ENCODE measurements around the gene N4BP2L1. TPM values are rescaled to one million over a fixed set of nuclear protein-coding genes. Genes with fewer than 3 reads are reported as not detected.
A peak's percentile ranks its signal among the peaks of the same experiment; 100 is the strongest.

The N4BP2L1 gene
- total RNA-seq, 4 donors from 2014 or later: 7.4 to 44.1 (median 21.5) TPM

DNA sequence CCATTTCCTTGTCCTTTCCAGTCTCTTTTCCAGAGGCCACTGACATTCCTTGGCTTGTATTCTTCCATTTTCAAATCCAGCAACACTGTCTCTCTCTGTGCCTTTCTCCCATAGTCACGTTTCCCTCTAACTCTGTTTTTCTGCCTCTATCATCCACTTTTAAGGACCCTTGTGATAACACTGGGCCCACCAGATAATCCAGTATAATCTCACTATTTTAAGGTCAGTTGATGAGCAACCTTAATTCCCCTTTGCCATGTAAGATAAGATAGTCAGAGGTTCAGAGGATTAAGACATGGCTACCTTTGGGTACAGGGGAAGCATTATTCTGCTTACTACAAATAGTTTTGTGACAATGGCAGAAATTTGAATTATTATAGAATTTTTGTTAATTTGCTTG lies 45.7 kb upstream of the N4BP2L1 start:
- Histone ChIP-seq H3K27me3 (no peaks in the 10 kb centered on the region), H3K9me3 (no peaks in the 10 kb centered on the region), H3K4me3 (no peak overlapping the region), H3K36me3 (no peaks in the 10 kb centered on the region), H3K27ac (no peak overlapping the region), H3K4me1 (peaks cover 0 to 3% of the 10 kb centered on the region in 2 donors)
- intact Hi-C loops (cut with DNase I; ENCODE audit: low total_unique reads): no loop called here
- TF ChIP-seq CTCF (IDR thresholded peaks at IDR 0.05): no peak
- no peak for TF ChIP-seq POLR2A (IDR thresholded peaks at IDR 0.05)
- DNase-seq: no peak

- no peak for DNase-seq
- Histone ChIP-seq H3K9me3 (no peaks in the 10 kb centered on the region), H3K4me3 (no peak overlapping the region), H3K36me3 (no peaks in the 10 kb centered on the region), H3K27me3 (no peaks in the 10 kb centered on the region), H3K27ac (peak overlapping the region; percentile 3 to 68), H3K4me1 (peaks cover 0 to 3% of the 10 kb centered on the region in 2 donors)
- intact Hi-C loops (cut with DNase I; ENCODE audit: low total_unique reads): no loop called here
- TF ChIP-seq POLR2A (IDR thresholded peaks at IDR 0.05) (no peak), CTCF (IDR thresholded peaks at IDR 0.05) (no peak)
These were observed 44.3 kb upstream of the N4BP2L1 start for GRCh38 chr13:32472194-32472621.

DNA sequence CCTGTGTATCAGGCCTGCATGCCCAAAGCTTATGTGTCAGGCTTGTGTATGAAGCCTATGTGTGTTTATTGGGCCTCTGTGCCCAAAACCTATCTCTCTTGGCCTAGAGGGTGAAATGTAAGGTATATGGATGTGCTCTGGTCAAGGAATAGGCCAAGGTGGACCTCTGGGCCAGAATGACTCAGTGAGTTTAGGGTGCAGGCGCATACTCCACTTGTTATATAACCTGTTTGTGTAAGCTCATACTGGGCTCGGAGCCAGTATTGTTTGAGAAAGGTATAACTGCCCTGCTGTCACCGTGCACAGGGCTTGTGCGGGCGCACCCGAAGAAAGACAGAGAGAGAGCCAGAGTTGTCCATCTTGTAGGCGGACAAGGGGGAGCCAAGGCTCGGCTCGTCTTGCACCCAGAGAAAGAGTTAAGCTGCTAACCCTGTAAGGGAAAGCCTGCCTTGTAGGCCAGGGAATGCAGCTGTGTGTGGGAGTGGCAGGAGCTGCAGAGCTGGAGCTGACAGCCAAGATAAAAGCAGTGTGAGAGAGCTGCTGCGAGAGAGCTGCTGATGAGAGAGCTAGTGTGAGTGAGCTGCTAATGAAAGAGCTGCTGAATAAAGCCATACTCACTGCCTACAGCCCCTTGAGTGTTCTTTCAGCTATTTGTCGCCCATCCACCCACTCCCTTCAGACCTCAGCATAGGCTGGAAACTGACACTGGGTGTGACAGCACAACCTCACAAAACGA lies 43.4 kb upstream of the N4BP2L1 start:
- TF ChIP-seq POLR2A (IDR thresholded peaks at IDR 0.05) (no peak), CTCF (IDR thresholded peaks at IDR 0.05) (no peak)
- Histone ChIP-seq H3K9me3 (no peaks in the 10 kb centered on the region), H3K27me3 (no peaks in the 10 kb centered on the region), H3K27ac (peak overlapping the region; percentile 3 to 68), H3K36me3 (no peaks in the 10 kb centered on the region), H3K4me1 (peaks cover 0 to 3% of the 10 kb centered on the region in 2 donors), H3K4me3 (no peak overlapping the region)
- intact Hi-C loops (cut with DNase I; ENCODE audit: low total_unique reads): no loop called here
- peak; percentile 47 to 75 for DNase-seq

- H3K27ac ChIP-seq: no peak overlapping the region
- no peaks in the 10 kb centered on the region for H3K27me3 ChIP-seq
- H3K9me3 ChIP-seq: no peaks in the 10 kb centered on the region
- intact Hi-C loops (cut with DNase I; ENCODE audit: low total_unique reads): no loop called here
- H3K4me3 ChIP-seq: no peak overlapping the region
- H3K4me1 ChIP-seq: peaks cover 0 to 3% of the 10 kb centered on the region in 2 donors
- TF ChIP-seq POLR2A (IDR thresholded peaks at IDR 0.05) (no peak), CTCF (IDR thresholded peaks at IDR 0.05) (no peak)
- no peak for DNase-seq
- H3K36me3 ChIP-seq: no peaks in the 10 kb centered on the region
These were observed 40.7 kb upstream of the N4BP2L1 start for GRCh38 chr13:32468502-32469142.

DNA sequence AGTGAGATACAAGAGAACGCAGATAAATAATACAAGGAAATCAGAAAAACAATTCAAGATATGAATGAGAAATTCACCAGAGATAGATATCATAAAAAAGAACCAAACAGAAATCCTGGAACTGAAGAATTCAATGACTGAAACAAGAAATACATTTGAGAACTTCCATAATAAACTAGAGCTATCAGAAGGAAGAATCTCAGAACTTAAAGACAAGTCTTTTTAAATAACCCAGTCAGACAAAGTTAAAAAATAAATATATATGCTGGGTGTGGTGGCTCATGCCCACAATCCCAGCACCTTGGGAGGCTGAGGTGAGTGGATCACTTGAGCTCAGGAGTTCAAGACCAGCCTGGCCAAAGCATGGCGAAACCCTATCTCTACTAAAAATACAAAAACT lies 28.7 kb upstream of the N4BP2L1 start:
- no peak for TF ChIP-seq POLR2A (IDR thresholded peaks at IDR 0.05)
- no peak for TF ChIP-seq CTCF (IDR thresholded peaks at IDR 0.05)
- intact Hi-C loops (cut with DNase I; ENCODE audit: low total_unique reads): no loop called here
- peaks cover 0 to 25% of the 10 kb centered on the region in 2 donors for H3K9me3 ChIP-seq
- H3K4me3 ChIP-seq: no peak overlapping the region
- DNase-seq: no peak
- no peaks in the 10 kb centered on the region for H3K27me3 ChIP-seq
- no peak overlapping the region for H3K27ac ChIP-seq
- H3K36me3 ChIP-seq: no peaks in the 10 kb centered on the region
- no peaks in the 10 kb centered on the region for H3K4me1 ChIP-seq

All from uterus (tissue), 4 donors.